Stimulated activated CD8-positive, alpha-beta memory T cell treated with anti-CD3 and anti-CD28 coated beads, Interleukin-2, amount 100 ng/mL, for 48 hours (primary cell): Measurements from ENCODE around the gene MOCS1.

Source experiments
- DNase-seq, 2 donors: peaks; one replicate each; pipeline ENCODE4 v3.0.0-alpha.2; 2020; ENCODE audit warnings: low read depth in 2 of 2

The MOCS1 gene

DNA sequence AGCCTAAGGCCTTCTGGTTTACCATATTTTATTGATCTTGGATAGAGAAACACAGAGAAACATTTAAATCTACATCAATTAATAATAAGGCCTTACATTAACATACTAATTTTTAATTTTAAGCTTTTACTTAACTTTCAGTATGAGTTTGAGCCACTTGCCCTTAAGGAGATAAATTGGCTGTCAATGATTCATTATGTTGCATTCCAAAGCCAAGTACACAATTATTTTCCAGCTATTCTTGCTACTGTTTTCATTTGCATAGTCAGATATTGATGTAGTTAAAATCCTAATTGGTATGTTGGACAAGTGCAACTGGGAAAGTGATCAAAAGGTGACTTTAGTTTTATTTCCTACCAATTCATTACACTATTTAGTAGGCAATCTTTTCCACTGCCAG, 58.2 kb downstream of the MOCS1 start:
- DNase-seq = no peak

DNA sequence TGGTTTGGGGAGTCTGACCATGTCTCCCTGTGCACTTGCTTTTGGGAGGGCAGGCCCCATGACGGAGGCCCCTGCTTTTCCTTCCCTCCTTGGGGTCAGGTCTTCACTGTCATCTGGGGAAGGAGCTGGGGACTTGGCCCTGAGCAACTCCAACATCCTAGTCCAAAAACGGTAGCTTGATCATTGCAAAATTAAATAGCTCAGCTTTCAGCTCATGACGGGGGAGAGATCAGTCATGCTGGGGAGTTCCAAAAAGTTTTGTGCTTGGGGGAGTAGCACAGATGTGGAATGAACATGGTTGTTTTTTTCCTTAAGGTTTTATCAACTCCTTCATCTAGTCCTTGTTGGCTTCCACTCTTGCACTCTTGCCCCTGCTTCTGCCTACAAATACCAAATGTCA, 60.8 kb downstream of the MOCS1 start:
- no peak for DNase-seq

DNA sequence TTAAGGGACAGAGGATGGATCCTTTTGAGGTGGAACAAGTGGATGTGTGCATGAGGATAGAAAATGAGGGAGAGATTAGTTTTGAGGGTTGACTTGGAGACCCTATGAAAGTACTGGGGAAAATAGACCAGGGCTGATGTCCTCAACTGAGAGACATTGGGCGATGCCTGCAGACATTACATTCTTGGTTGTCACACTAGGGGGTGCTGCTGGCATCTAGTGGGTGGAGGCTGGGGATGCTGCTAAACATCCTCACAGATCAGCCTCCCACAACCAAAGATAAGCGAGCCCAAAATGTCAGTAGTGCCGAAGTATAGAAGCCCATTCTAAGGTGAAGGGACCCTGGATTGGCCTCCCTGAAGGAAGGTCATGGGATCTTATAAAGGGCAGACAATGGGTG, 63.3 kb downstream of the MOCS1 start:
- DNase-seq = no peak

DNA sequence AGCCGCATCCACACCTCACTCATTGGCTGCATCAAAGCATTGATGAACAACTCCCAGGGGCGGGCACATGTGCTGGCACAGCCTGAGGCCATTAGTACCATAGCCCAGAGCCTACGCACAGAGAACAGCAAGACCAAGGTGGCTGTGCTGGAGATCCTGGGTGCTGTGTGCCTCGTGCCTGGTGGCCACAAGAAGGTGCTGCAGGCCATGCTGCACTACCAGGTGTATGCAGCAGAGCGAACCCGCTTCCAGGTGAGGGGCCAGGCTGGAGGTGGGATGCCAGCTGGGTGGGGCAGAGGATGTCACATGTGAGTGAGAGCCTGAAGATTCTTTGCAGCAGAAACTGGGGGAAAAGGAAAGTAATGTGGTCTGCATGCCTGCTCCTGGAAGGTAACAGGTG, 66.7 kb downstream of the MOCS1 start:
- no peak for DNase-seq

DNA sequence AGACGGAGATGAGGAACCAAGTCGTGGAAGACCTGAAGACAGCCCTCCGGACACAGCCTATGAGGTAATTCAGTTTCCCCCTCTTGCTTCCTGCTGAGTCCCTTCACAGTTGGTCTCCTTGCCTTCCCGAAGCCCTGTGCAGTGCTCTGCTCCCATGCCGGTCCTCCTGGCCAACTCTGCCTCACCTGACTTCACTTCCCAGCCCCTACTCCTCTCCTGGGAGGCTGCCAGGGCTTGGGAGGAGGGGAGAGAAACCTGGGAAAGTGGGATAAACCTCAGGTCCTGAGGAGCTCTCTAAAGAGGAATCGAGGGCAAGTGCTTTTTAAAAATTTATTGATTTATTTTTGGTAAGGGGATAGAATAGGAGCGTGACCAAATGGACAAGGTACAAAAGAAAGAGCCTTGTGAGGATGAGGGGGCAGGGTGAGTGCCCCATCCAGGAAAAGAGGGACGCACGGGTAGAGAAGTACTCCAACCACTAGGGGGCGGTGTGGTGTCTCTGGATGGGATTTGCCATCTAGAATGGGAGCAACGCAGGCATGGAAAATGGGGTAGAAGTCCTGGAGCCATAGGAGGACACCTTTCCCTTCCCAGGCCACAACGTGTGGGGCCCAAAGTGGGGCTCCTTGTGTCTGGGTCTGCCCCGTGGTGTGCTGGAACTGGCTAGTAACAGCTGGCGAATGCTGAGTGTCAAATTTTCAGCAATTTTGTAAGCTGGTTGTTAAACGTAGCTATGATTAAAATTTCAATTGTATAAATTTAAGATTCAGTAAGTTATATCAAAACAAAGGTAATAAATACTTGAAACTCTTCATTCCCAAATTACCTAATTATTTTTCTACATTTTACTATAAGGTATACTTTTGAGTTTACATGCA, 69.0 kb downstream of the MOCS1 start:
- peak; percentile 41 to 56 for DNase-seq

DNA sequence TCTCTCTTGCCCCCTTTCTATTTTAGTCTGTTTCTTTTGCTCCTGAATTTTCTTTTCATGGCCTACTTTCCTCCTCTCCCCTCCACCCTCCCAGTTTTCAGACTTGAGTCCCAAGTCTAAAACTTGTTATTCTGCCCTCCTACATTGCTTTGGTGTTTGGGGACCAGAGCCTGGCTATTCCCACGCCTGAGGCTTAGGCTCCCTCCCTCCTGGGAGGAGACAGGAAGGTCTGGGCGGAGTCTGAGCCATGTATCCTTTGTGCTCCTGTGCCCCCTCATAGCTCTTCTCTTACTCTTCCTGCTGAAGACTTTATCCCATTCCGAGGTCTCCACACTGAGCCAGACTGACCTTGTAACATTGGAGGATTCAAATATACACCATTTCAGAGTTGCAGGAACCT, 72.6 kb downstream of the MOCS1 start:
- DNase-seq = no peak

DNA sequence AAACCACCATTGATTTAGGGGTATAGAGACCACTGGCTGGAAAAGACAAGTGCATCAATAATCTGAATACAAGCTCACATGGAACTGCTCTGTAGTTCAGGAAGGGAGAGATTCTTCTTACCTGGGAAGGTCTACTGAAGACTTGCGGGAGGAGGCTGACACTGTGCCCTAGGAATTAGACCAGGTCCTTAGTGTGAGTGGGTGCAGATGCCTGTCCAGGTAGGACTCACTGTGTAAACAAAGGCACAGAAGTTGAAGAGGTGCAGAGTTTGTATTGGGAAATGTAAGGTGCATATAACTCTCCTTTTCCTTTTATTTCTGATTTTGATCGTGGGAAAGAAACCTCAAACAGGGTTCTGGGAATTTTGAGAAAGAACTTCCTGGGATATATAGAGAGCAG, 75.2 kb downstream of the MOCS1 start:
- DNase-seq = no peak

DNA sequence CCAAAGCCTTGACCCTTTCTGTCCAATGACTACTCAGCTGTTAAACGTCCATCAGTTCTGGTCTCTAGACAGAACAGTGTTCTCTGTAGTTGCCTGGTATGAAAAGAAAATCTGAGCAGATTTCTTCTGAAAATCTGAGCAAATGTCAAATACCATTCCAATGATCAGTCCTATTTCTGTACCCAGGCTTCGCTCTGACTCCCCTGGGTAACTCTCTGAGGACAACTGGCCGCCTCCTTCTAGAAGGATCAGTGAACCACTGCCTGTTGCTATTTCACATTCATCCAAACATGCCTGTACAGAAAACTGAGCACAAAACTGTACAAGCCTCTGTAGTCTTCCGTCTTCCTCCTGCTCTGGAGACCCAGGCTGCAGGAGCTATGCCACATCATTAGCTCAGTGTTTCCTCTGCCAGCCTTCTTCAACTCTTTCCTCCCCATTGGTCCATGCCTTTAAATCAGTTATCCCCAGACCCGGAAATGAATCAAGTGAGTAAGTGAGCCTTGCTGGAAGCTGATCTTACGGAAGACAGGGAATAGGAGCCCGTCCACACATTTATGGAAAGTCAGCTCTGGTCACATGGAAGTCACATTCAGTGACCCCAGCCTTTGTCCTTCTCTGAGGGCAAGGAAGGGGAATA, 78.8 kb downstream of the MOCS1 start:
- DNase-seq = no peak
